ENCODE results near the gene CER1. TPM values are rescaled to one million over a fixed set of nuclear protein-coding genes. Genes with fewer than 3 reads are reported as not detected.
A peak's percentile ranks its signal among the peaks of the same experiment; 100 is the strongest.

The CER1 gene, protein sequence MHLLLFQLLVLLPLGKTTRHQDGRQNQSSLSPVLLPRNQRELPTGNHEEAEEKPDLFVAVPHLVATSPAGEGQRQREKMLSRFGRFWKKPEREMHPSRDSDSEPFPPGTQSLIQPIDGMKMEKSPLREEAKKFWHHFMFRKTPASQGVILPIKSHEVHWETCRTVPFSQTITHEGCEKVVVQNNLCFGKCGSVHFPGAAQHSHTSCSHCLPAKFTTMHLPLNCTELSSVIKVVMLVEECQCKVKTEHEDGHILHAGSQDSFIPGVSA
- total RNA-seq = 0.30 TPM

DNA sequence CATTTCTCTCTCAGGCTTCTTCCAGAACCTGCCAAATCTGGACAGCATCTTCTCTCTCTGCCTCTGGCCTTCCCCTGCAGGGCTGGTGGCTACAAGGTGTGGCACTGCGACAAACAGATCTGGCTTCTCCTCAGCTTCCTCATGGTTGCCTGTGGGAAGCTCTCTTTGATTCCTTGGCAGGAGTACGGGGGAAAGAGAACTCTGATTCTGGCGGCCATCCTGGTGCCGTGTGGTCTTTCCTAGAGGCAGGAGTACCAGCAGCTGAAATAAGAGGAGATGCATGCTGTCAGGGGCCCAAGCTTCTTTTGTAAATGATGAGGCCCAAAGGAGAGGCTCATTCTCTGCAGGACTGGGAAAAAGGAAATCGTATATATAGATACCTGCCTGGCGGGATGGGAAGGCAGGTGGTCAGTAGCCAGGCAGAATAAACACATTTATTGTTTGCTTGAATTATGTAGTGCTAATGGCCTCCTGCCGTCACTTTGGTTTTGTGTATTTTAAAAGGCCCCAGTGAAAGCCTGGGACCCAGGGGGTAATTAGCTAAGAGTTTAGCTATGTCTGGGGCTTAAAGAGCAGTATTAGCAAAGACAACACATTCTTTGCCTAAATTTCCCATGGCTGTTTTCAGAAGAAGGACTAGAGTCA lies at the start of gene CER1:
Gene CER1 (minus strand): TSS at position 343 of the 645 bp plus-strand sequence. CDS start 61 bp downstream, at position 282.
- peak; percentile 83 for DNase-seq

GRCh38 chr9:14770592-14770991 lies 48.1 kb upstream of the CER1 start:
- DNase-seq = no peak

DNA sequence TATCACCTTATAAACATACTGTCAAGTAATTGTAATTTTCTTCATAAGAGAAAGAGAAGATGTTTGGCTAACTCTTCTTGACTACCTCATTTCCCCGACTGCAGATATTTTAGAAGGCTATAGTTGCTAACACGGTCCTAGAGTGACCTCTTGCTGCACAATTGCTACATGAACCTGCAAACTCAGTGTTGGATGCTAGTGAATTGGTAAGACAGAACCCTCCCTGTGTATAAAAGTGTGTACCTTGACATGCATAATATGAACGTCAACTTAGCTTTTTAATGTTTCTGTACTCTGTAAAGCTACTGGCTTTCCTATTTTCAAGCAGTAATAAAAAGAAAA lies 46.7 kb upstream of the CER1 start:
- DNase-seq = peak; percentile 7

- peak; percentile 73 for DNase-seq
Measured at GRCh38 chr9:14768405-14769229, 46.1 kb upstream of the CER1 start.

DNA sequence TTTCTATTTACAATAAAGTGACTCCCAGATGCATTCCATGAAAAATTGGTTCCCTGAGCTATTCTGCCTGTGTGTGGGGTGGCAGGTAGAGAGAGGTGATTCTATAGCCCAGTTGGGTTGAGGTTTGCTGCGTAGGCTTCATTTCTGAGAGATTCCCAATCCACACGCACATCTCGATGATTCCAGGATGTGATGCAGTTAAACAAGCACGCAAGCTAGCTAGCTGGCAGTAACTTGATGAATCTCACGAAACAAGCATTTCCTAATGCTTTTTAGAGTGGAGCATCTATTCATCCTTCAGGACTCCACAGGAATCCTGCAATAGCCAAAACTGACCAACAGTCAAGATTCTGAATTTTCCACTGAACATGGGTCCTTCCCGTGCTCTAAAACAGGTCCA lies 43.8 kb upstream of the CER1 start:
- DNase-seq = no peak

DNA sequence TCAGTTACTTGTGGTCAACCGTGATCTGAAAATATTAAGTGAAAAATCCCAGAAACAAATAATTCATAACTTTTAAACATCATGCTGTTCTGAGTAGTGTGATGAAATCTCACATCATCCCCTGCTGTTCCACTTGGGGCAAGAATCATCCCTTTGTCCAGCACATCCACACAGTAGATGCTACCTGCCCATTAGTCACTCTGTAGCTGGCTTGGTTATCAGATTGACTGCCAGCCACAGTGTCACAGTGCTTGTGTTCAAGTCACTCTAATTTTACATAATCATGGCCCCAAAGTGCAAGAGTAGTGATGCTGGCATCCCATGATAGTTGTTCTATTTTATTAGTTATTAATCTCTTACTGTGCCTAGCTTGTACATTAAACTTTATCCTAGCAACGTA lies 39.1 kb upstream of the CER1 start:
- no peak for DNase-seq

- no peak for DNase-seq
Measured at GRCh38 chr9:14760060-14760459, 37.5 kb upstream of the CER1 start.

- DNase-seq = no peak
Measured at GRCh38 chr9:14756291-14756690, 33.8 kb upstream of the CER1 start.

DNA sequence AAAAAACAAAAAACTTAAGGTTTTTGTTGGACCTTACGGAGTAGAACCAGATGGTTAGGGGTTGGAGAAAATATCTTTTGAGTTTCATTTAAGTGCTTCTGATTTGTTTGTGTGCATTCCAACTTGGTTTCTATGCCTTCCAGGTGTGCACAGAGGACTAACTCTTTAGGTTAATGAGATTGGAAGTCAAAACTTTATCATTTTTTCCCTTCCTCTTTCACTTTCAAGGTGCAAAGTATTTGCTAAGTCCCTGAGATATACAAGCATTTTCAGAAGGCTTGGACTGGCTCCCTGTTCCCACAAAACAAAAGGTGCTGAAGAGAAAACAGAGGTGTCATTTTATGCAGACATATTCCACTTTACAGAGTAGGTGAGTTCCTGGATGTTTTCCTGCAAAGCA lies 30.3 kb upstream of the CER1 start:
- no peak for DNase-seq

- no peak for DNase-seq
Measured at GRCh38 chr9:14752271-14752670, 29.7 kb upstream of the CER1 start.

DNA sequence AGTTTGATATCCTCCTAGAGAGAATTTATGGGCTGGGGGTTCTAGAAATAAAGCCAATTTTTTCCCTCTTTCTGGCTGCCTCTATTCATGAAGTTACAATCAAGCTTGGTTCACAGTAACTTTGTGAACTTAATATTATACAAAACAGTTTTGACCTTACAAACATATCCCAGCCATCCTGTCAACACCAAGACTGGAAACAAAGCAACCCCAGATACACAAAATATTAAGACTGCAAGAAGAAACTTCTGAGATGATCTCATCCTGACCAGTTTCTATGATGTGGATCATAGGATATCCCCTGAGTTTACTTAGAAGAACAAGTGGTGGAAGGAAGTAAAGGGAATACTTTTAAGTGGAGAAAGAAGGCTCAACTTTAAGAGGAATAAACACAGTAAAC lies 28.3 kb upstream of the CER1 start:
- DNase-seq = peak; percentile 68

DNA sequence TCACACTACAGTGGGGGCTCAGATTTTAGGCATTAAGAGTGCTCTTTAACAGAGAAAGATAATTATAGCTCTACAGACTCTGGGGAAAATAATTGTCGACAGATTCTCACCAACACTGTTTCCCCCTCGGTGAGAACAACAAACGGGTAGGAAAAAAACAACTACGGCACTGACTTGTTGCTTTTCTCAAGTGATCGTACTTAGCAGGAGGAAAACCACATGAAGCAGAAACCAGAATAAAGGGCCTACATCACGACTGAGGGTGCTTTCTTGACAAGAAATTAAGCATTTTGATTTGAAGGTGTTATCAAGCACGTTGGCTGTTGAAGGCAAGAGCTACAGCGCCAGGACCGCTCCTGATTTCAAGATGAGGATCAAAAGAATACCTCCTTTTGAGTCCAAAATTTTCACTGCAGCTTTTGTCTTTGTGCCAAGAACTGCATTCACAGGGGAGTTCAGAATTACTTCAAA lies 27.2 kb upstream of the CER1 start:
- no peak for DNase-seq

DNA sequence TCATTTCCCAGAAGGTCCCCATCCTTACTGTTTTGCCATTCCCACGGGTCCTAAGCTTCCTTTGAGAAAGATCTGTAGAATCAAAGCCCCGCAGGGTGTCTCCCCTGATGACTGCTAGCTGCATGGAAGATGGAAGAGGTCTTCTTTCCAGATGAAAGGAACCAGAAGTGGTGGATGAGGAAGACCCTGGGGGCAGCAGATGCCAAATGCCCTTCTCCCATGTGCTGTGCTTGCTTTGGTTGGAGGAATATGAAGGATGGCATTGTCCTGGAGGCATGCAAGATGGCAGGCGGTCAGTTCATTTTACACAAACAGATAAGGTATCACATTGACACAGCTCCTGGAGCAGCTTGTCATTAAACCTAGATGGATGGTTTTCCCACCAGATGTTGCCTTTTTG lies 25.8 kb upstream of the CER1 start:
- DNase-seq = no peak

DNA sequence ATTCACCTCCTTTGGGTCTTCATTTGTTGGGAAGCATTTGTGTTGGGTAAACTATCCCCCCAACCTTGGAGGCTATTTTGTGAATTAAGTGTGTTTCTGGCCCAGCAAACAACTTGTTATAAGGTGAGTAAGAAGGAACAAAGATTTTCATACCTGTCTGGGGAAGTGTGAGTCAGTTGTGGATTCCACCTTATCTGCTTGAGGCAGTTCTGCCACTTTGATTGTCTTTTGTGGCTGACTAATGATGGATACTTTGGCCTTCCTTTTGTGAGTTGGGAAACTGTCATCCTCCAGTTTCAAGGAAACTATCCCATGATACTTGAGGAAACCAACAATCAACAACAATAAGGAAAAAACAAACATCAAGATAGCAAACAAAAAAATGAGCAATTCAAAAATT lies 24.6 kb upstream of the CER1 start:
- no peak for DNase-seq

DNA sequence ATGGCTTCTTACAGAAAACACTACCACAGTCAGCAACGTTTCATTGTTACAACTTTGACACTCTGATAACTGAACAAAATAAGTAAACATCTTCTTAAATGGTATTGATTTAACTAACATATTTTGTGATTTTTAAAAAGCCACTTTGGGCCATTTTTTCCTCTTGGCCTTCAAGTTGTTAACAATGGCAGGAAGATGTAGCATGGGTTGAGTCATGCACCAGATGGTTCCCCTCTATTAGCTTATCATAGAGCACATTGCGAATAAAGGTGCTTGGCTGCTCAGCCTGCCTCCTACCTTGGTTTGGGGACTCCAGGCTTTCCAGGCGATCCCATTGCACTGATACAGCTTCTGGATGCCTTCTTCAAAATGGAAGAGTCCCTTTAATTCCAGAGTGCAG lies 24.1 kb upstream of the CER1 start:
- no peak for DNase-seq

GRCh38 chr9:14744768-14745167 lies 22.2 kb upstream of the CER1 start:
- no peak for DNase-seq

GRCh38 chr9:14741369-14741768 lies 18.8 kb upstream of the CER1 start:
- DNase-seq = no peak

- DNase-seq = no peak
Measured at GRCh38 chr9:14733133-14733532, 10.6 kb upstream of the CER1 start.

DNA sequence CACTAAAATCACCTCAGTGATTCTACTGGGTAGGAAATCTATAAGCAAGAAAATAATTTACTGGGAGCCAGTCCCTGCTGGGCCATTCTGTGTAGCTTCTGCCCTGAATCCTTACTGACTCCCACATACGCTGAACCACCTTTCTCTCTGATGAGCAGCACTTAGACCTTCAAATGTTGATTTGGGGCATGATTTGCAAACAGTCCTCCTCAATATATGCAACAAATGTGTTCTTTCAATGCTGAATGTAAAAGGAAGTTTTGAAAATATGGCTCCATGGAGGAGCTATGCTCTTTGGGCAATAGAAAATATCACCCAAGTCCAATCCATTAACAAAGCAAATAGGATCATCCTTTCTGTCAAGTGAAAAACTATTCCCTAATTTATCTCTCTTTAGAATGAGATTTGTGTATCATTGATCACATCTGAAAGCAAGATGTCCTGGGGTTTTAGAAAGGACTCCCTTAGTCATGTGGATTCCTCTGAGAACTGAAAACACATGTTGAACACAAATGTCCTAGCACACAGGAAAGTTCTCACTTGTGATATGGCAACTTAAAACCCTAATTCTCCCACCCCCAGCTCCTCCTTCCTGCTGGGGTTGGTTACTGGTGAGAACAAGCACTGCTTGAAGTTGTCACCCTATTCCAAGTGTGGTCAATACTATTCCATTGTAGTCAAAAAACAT lies 8.9 kb upstream of the CER1 start:
- DNase-seq = peak; percentile 85

DNA sequence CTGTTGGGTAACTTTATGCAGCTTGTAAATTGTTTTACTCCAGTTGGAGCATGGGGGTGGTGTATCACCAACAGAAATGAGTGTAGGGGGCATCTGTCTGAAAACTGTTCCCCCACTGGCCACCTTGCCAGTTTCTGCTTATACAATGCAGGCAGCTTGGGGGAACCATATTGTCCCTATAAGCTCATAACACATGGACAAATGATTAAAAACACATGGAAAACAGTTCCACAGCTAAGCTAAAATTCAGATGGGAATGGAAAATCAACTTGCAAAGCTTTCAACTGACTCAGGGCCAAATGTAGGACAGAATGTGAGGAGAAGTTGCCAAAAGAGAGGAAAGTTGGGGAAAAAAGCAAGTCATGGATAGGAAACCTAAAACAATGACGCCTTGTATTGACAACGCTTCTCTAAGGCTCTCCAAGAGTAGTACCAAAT lies 7.9 kb upstream of the CER1 start:
- peak; percentile 98 for DNase-seq

GRCh38 chr9:14723301-14723700 lies 768 bp upstream of the CER1 start:
- no peak for DNase-seq

DNA sequence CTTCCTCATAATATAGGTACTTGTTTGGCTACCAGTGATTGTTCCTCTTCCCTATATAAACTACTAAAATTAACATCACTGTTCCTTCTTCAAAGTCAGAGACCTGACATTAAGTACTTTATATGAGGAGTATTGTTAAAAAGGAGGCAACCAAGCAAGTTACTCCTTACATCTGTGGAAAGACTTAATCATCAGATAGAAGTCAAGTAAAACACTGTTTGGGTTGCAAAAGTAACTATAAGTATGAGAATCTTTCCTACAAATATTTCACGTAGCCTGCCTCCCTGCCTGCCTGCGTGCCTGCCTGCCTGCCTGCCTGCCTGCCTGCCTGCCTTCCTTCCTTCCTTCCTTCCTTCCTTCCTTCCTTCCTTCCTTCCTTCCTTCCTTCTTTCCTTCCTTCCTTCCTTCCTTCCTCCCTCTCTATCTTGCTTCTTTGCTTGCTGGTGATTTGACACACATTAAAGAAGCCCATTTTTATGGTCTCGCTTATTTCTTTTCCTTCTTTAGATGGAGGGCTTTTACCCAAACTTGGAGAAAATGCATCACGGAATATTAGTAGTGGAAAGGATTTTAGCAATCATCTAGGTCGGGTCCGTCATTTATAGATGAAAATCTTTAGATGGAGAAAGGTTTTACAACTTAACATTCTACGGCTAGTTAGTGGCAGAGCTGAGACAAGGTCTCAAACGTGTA lies 3.2 kb downstream of the CER1 start:
- no peak for DNase-seq
